ENCODE measurements around the gene BICC1. TPM values are rescaled to one million over a fixed set of nuclear protein-coding genes. Genes with fewer than 3 reads are reported as not detected.

BICC1 gene
- polyA plus RNA-seq, 3 donors: 0.02 to 0.24 (median 0.14) TPM

- intact Hi-C loops (cut with micrococcal nuclease): no loop called here
- Histone ChIP-seq H3K4me2 (replicated peaks; ENCODE audit: extremely low read depth, low read length, poor library complexity, severe bottlenecking) (no peak overlapping the region), H3K27ac (ENCODE audit: low read depth in 1 of 2, low read length in 2 of 2) (no peak overlapping the region), H3K4me3 (replicated peaks in 1 of 3; ENCODE audit: low read depth in 2 of 3, low read length in 3 of 3) (no peak overlapping the region), H3K4me1 (ENCODE audit: control insufficient read depth in 1 of 2, insufficient read depth in 2 of 2, low read length in 2 of 2) (no peaks in the 10 kb centered on the region), H4K20me1 (ENCODE audit: insufficient read depth, low read length) (no peaks in the 10 kb centered on the region), H3K79me2 (ENCODE audit: insufficient read depth, low read length) (no peaks in the 10 kb centered on the region), H3K36me3 (replicated peaks in 1 of 2; ENCODE audit: control insufficient read depth in 1 of 2, insufficient read depth in 2 of 2, low read length in 2 of 2) (no peaks in the 10 kb centered on the region), H3K9me3 (replicated peaks in 1 of 2; ENCODE audit: control insufficient read depth in 1 of 2, insufficient read depth in 1 of 2, low read length in 2 of 2) (no peaks in the 10 kb centered on the region), H3K27me3 (ENCODE audit: control insufficient read depth in 2 of 2, insufficient read depth in 2 of 2, low read length in 2 of 2) (no peaks in the 10 kb centered on the region), H2AFZ (ENCODE audit: insufficient read depth, low read depth, low read length, poor library complexity, severe bottlenecking) (no peak overlapping the region), H3K9ac (ENCODE audit: insufficient read depth, low read length, poor library complexity, severe bottlenecking) (no peak overlapping the region)
- peaks cover 6 to 17% (median 9%) of the 10 kb centered on the region in 7 donors for H3K9me3 Mint-ChIP-seq
- DNase-seq: no peak
- H3K27me3 Mint-ChIP-seq (ENCODE audit: low read depth in 3 of 3): peaks cover 0 to 4% (median 0%) of the 10 kb centered on the region in 3 donors
- no peak overlapping the region for H3K27ac Mint-ChIP-seq
- no CpG with 5 or more reads among the region's 2 CpGs for WGBS (ENCODE audit: insufficient coverage)
- H3K4me1 Mint-ChIP-seq: no peaks in the 10 kb centered on the region
- no peak for TF ChIP-seq CTCF (IDR thresholded peaks at IDR 0.05)
- H3K4me3 Mint-ChIP-seq: no peak overlapping the region
- H3K36me3 Mint-ChIP-seq: no peaks in the 10 kb centered on the region
Measured at GRCh38 chr10:58853668-58854067, 341.0 kb downstream of the BICC1 start.

- H3K4me1 Mint-ChIP-seq: no peaks in the 10 kb centered on the region
Measured at GRCh38 chr10:58854811-58855210, 342.1 kb downstream of the BICC1 start.

More at GRCh38 chr10:58854811-58855210, 342.1 kb downstream of the BICC1 start:
- Histone ChIP-seq H3K4me3 (replicated peaks in 1 of 3; ENCODE audit: low read depth in 2 of 3, low read length in 3 of 3) (no peak overlapping the region), H3K27ac (ENCODE audit: low read depth in 1 of 2, low read length in 2 of 2) (no peak overlapping the region), H3K4me1 (ENCODE audit: control insufficient read depth in 1 of 2, insufficient read depth in 2 of 2, low read length in 2 of 2) (no peaks in the 10 kb centered on the region), H3K9me3 (replicated peaks in 1 of 2; ENCODE audit: control insufficient read depth in 1 of 2, insufficient read depth in 1 of 2, low read length in 2 of 2) (no peaks in the 10 kb centered on the region), H3K27me3 (ENCODE audit: control insufficient read depth in 2 of 2, insufficient read depth in 2 of 2, low read length in 2 of 2) (no peaks in the 10 kb centered on the region), H3K9ac (ENCODE audit: insufficient read depth, low read length, poor library complexity, severe bottlenecking) (no peak overlapping the region), H3K79me2 (ENCODE audit: insufficient read depth, low read length) (no peaks in the 10 kb centered on the region), H2AFZ (ENCODE audit: insufficient read depth, low read depth, low read length, poor library complexity, severe bottlenecking) (no peak overlapping the region), H3K36me3 (replicated peaks in 1 of 2; ENCODE audit: control insufficient read depth in 1 of 2, insufficient read depth in 2 of 2, low read length in 2 of 2) (no peaks in the 10 kb centered on the region), H4K20me1 (ENCODE audit: insufficient read depth, low read length) (no peaks in the 10 kb centered on the region), H3K4me2 (replicated peaks; ENCODE audit: extremely low read depth, low read length, poor library complexity, severe bottlenecking) (no peak overlapping the region)
- 56% methylated on average over 1 of the region's 2 CpGs for WGBS (ENCODE audit: insufficient coverage)
- no peak for TF ChIP-seq CTCF (IDR thresholded peaks at IDR 0.05)
- no peak for DNase-seq
- Mint-ChIP-seq H3K27me3 (ENCODE audit: low read depth in 3 of 3) (peaks cover 0 to 4% (median 0%) of the 10 kb centered on the region in 3 donors), H3K9me3 (peaks cover 3 to 10% (median 8%) of the 10 kb centered on the region in 7 donors), H3K36me3 (no peaks in the 10 kb centered on the region), H3K27ac (no peak overlapping the region), H3K4me3 (no peak overlapping the region)
- intact Hi-C loops (cut with micrococcal nuclease): no loop called here
